ENCODE measurements around the gene PRKG1. TPM values are rescaled to one million over a fixed set of nuclear protein-coding genes. Genes with fewer than 3 reads are reported as not detected.

The PRKG1 gene
- total RNA-seq, 4 donors from 2014 or later: 0.63 to 4.3 (median 2.1) TPM

- no peak for DNase-seq (ENCODE audit: low spot score in 2 of 2)
- intact Hi-C loops (cut with DNase I; ENCODE audit: low total_unique reads): no loop called here
- TF ChIP-seq POLR2A (IDR thresholded peaks at IDR 0.05) (no peak), CTCF (IDR thresholded peaks at IDR 0.05) (no peak)
- H3K4me3 ChIP-seq (ENCODE audit: low read depth, poor library complexity, severe bottlenecking): no peak overlapping the region
- 90 to 97% methylated on average over 1 of the region's 1 CpG for WGBS, 2 donors
Measured at GRCh38 chr10:52098130-52098529, 1023.8 kb downstream of the PRKG1 start.

GRCh38 chr10:52099026-52099600, 1024.8 kb downstream of the PRKG1 start:
- 70 to 80% methylated on average over 5 of the region's 5 CpGs for WGBS, 2 donors
- H3K4me3 ChIP-seq (ENCODE audit: low read depth, poor library complexity, severe bottlenecking): no peak overlapping the region
- TF ChIP-seq CTCF (IDR thresholded peaks at IDR 0.05): no peak
- TF ChIP-seq POLR2A (IDR thresholded peaks at IDR 0.05): no peak
- intact Hi-C loops (cut with DNase I; ENCODE audit: low total_unique reads): no loop called here
- no peak for DNase-seq (ENCODE audit: low spot score in 2 of 2)

GRCh38 chr10:52100011-52100547, 1025.8 kb downstream of the PRKG1 start:
- WGBS, 2 donors: 73 to 80% methylated on average over 6 of the region's 6 CpGs
- no peak for DNase-seq (ENCODE audit: low spot score in 2 of 2)
- TF ChIP-seq CTCF (IDR thresholded peaks at IDR 0.05) (no peak), POLR2A (IDR thresholded peaks at IDR 0.05) (no peak)
- H3K4me3 ChIP-seq (ENCODE audit: low read depth, poor library complexity, severe bottlenecking): no peak overlapping the region
- intact Hi-C loops (cut with DNase I; ENCODE audit: low total_unique reads): no loop called here

DNA sequence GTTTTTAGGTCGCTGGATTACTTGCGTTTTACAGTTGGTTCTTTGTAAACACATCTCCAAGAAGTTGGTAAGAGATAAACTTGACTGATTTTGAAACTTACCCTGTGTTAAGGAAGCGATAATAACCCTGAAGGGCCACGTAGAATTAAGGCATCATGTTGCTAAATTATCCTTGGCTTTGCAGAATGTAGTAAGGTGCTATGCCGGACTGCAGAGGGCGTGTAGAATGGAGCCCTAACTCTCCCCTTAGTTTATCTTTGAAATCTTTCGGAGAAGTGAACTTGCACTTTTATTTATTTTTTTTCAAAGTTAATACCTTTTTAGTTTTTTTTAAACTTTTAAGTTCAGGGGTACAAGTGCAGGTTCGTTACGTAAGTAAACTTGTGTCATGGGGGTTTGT, 1031.0 kb downstream of the PRKG1 start:
- TF ChIP-seq POLR2A (IDR thresholded peaks at IDR 0.05) (no peak), CTCF (IDR thresholded peaks at IDR 0.05) (no peak)
- WGBS, 2 donors: 87 to 92% methylated on average over 9 of the region's 9 CpGs
- intact Hi-C loops (cut with DNase I; ENCODE audit: low total_unique reads): no loop called here
- no peak overlapping the region for H3K4me3 ChIP-seq (ENCODE audit: low read depth, poor library complexity, severe bottlenecking)
- no peak for DNase-seq (ENCODE audit: low spot score in 2 of 2)

- WGBS, 2 donors: 84 to 86% methylated on average over 4 of the region's 4 CpGs
- TF ChIP-seq POLR2A (IDR thresholded peaks at IDR 0.05): no peak
- TF ChIP-seq CTCF (IDR thresholded peaks at IDR 0.05): no peak
- no peak for DNase-seq (ENCODE audit: low spot score in 2 of 2)
- H3K4me3 ChIP-seq (ENCODE audit: low read depth, poor library complexity, severe bottlenecking): no peak overlapping the region
- intact Hi-C loops (cut with DNase I; ENCODE audit: low total_unique reads): no loop called here
Measured at GRCh38 chr10:52106011-52106410, 1031.7 kb downstream of the PRKG1 start.

DNA sequence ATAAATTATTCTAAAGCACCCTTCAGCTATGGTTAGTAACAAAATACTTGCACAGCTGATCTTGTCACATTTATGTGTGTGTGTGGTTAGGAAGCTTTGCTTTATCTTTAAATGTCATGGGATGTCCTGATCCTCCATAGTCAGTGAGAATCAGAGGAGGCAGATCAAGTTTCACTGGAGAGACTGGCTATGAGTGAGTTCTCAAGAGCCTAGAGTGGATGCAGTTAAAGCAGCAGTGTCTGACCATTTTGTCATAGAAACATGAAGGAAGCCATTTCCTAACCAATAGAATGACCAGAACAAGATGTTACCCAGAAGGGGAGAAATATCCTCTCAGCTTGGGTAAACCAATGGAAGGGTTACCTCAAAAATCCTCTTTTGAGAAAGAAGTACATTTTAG, 1032.6 kb downstream of the PRKG1 start:
- intact Hi-C loops (cut with DNase I; ENCODE audit: low total_unique reads): no loop called here
- TF ChIP-seq CTCF (IDR thresholded peaks at IDR 0.05) (no peak), POLR2A (IDR thresholded peaks at IDR 0.05) (no peak)
- no peak overlapping the region for H3K4me3 ChIP-seq (ENCODE audit: low read depth, poor library complexity, severe bottlenecking)
- DNase-seq (ENCODE audit: low spot score in 2 of 2): no peak
